ENCODE results near the gene CALR.

DNA sequence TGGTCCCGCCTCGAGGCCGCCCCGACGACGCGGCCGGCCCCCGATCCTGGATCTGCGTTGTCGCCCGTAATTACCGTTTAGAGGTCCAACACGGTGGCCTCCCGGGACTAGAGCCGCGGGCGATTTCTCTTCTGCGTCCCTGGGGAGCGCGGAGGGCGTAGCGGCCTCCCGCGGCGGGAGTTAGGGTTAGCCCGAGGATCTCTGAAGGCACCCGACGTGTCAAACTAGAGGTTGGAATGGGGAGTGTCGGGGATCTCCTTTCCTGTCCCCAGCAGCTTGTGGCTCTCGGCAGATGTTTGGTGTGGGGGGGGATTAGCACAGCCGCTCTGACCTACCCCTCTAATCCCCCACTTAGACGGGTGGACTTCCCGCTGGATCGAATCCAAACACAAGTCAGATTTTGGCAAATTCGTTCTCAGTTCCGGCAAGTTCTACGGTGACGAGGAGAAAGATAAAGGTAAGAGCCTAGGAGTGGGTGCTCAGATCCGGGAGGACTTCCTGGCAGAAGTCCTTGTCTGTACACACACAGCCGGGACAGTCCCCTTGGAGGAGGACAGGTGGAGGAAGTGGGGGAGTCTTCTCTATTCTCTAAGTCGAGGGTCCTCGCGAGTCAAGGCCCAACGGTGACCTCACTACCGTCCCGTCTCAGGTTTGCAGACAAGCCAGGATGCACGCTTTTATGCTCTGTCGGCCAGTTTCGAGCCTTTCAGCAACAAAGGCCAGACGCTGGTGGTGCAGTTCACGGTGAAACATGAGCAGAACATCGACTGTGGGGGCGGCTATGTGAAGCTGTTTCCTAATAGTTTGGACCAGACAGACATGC lies 581 bp downstream of the CALR start:
- TF ChIP-seq, protein P1, sequence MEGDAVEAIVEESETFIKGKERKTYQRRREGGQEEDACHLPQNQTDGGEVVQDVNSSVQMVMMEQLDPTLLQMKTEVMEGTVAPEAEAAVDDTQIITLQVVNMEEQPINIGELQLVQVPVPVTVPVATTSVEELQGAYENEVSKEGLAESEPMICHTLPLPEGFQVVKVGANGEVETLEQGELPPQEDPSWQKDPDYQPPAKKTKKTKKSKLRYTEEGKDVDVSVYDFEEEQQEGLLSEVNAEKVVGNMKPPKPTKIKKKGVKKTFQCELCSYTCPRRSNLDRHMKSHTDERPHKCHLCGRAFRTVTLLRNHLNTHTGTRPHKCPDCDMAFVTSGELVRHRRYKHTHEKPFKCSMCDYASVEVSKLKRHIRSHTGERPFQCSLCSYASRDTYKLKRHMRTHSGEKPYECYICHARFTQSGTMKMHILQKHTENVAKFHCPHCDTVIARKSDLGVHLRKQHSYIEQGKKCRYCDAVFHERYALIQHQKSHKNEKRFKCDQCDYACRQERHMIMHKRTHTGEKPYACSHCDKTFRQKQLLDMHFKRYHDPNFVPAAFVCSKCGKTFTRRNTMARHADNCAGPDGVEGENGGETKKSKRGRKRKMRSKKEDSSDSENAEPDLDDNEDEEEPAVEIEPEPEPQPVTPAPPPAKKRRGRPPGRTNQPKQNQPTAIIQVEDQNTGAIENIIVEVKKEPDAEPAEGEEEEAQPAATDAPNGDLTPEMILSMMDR (IDR thresholded peaks at IDR 0.05) = no peak
- no peak for TF ChIP-seq ZFX (IDR thresholded peaks at IDR 0.05; ENCODE audit: borderline replicate concordance)
